ENCODE results near the gene NPW.
"Not testable (repeated sequence)": the region's sequence is repeated elsewhere in the genome, so short reads cannot be mapped to it uniquely, and the experiment has no call there.

Gene NPW

DNA sequence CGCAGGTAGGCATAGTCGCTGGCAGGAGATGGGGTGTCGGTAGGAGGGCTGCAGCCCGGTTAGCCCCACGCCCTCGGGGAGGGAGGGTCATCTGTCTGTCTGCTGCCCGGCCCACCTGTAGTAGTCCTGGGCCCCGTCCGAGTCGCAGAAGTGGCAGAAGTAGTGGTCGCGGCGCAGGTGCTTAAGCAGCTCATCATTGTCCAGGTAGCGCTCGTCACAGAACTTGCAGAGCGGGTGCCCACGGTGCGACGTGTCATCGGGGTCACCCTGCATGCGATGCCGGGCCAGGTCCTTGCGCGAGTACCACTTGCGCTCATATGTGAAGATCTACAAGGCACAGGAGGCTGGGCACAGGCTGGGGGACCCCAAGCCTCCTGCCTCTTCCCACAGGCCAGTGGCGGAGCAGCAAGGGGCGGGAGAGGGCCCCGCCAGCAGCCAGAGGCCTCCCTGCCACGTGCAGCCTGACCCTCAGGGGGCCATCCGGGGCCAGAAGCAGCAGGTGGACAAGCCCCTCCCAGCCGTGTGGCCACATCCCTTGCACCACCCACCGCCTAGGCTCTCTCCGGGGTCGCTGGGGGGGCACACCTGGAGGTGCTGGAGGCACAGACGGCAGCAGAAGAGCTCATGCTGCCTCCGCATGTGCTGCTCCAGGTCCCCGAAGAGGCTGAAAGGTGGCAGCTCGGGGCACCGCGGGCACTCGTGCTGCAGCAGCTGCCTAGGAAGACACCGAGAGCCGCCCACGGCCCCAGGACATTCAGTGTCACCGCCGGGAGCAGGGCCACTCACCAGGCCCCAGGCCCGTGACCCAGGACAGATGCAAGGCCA is 17.0 kb upstream of the NPW start:
- DNase-seq: no peak

DNA sequence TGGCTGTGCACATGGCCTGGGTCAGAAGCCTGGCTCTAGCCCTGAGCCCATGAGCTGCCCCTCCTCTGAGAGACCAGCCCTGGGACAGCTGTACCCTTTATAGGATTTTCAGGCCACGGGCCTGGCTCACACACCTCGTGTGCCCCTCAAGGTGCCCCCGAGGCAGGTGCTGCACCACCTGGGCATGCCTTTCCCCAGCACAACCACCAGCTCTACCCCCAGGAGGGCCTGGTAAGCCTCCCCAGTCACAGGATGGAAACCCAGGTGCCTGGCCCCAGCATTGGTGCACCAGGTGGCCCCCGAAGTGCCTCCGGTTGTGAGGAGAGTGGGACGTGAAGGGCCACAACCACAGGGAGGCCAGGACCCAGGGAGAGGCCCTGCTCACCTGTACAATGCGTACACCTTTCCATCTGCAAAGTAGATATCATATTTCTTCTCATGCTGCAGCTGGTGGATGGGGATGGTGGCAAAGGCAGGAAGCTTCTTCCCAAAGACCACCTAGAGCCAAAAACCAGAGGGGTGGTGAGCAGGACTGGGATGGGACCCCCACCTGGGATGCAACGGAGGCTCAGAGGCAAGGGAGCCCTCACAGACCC is 16.3 kb upstream of the NPW start:
- no peak for DNase-seq

- DNase-seq: peak; percentile 81
Measured at GRCh38 chr16:2003827-2004641, 15.6 kb upstream of the NPW start.

DNA sequence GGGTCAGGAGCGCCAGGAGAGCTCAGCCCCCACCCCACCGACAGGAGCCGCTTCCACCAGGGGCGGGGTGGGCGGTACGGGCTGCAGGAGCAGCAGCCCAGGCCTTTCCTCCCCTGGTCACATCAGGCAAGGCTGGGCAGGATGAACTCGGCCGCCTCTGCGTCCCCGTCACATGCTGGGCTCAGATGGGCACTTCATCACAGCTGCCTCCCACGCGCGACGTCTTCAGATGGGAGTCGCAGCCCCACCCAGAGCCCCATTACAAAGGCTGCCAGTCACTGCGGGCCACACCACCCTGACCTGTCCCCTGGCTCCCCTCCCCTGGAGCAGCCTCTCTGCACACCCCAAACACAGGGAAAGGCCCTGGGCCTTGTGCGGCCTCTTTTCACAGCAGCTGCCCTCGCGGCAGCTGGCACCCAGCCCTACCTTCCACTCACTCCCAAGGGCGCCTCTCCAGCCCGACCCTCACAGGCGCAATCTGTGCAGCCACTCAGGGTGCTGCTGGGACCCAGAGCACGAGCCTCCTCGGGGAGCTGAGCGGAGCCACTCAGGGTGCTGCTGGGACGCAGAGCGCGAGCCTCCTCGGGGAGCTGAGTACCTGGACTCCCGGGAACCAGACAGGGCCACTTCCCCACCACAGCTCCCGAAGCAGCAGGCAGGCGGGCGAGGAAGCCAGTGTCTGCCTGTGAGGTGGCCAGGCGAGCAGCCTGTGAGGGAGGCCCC is 14.6 kb upstream of the NPW start:
- no peak for DNase-seq

DNA sequence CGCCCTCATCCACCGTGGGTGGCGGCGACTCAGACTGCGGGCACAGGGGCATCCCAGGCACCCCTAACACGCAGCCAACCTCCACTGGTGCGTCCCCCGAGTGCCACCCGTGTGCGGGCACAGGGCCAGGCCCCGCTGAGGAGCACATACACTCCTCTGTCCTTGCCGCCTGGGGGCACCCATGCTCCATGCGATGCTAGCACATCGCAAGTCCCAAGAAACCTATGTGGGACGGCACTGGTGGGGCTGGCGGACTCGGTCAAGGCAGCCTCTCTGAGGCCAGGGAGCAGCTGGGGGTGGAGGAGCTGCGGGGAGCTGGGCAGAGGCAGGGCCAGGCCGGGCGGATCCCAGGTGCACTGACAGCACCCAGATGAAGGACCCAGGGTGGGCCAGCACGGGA is 13.9 kb upstream of the NPW start:
- DNase-seq: no peak

DNA sequence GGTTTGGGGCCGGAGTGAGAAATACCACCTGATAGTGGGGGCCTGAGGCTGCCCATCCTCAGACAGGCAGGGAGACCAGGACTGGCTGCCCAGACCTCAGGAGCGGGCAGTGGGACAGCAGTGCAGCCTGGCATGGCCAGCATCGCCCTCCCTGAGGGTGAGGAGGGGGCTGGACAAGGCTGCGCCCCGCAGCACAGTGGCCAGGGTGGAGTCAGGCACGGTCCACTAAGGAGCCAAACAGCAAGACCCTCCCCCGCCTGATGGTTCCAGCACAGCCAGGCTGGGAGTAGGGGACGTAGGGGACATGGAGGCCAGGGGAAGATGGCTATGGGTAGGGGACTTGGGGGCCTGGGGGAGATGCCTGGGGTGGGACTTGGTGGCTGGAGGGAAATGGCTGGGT is 13.3 kb upstream of the NPW start:
- no peak for DNase-seq

DNA sequence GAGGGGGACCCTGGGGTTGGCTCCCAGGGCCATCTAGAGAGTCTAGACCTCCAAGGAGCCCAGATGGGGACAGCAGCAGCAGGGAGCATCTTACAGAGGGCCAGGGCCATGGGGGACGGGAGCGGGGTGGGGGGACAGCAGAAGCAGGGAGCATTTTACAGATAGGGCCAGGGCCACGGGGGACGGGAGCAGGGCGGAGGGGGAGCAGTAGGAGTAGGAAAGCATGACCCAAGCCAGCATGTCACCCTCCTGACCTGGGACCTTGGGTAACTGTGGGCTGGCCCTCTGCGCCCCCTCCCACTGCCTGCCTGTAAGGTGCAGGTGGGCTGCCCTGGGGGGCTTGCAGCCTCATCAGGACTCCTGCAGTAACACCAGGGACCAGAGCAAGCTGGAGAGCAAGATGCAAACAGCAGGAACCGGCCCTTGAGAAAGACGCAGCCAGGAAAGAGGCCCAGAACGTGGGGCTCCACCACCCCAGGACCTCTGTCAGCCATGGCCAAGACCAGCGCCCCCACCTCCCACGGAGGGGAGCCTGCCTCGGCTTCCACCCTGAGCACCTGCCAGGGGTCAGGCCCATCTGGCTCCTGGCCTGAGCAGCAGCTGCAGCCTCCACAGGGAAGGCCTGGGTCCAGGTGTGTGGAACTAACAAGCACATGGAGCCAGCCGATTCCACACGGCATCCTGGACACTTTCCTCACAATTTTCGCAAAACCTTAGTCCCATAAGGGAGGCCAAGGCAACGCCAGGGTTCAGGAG is 12.3 kb upstream of the NPW start:
- no peak for DNase-seq

GRCh38 chr16:2008009-2008526 is 11.5 kb upstream of the NPW start:
- DNase-seq: no peak

DNA sequence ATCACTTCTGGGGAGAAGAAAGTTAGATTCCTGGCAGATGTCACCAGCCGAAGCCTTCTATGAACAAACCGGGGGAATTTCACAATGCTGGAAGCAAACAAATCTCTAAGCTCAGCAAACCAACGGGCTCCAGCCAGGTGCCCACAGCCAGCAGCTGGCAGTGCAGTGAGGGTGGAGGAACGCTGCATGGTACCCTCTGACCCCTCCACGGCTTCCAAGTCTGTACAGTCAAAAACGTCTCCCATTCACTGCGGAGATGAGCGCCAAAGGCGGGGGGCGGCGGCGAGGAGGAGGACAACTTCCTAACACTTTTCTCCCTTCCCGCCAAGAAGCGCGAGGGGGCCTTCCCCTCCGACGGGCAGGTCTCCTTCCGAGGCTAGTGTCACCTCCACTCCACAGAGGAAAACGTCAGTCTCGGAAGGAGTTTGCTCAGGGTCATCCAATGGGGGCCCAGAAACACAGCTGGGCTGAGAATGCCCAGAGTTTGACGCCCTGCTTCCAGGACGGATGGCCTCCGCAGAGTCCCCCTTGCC is 10.9 kb upstream of the NPW start:
- no peak for DNase-seq

GRCh38 chr16:2009164-2009711 is 10.3 kb upstream of the NPW start:
- no peak for DNase-seq

DNA sequence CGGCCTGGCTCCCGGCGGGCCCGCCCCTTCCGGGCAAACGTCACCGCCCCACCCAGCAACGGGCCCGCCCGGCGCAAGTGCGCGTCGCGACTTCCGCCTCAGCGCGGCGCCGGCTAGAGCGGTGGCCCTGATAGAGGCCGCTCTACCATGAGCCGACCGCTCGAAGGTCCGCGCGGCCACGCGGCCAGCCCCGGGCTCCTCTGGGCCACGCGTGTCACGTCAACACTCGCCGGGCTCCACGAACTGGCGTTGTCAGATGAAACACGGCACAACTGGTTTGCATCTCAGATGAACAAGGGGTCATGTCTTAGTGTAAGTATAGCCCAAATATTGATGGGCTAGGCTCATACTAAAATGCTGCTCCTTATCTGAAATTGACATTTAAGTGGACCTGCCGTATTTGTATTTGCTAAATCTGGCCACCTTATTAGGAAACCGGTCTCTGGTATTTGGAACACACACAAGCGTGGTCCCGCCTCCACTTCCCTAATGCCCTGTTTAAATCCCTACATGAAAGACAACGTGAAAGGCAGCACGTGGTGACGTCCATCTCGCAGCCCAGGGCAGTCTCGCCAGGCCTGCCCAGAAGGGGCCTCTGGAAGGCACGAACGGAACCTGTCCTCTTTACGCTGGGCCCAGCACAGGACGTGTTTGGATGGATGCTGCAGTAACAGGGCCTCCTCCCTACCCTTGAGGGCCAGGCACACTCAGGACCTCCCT is 9.6 kb upstream of the NPW start, which contains the start of gene ZNF598:
ZNF598 (minus strand) TSS at position 31 of the 720 bp plus-strand sequence.
- DNase-seq: peak; percentile 56

GRCh38 chr16:2011726-2012125 is 7.9 kb upstream of the NPW start:
- DNase-seq: not testable (repeated sequence)

DNA sequence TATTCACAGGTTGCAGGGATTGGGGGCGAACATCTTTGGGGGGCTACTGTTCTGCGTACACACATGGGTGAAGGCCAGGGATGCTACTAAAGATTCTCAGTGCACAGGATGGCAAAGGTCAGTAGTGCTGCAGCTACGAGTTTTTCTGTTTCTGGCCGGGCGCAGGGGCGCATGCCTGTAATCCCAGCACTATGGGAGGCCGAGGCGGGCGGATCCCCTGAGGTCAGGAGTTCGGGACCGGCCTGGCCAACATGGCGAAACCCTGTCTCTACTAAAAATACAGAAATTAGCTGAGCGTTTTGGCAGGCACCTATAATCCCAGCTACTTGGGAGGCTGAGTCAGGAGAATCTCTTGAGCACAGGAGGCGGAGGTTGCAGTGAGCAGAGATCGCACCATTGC is 6.1 kb upstream of the NPW start:
- DNase-seq: no peak

DNA sequence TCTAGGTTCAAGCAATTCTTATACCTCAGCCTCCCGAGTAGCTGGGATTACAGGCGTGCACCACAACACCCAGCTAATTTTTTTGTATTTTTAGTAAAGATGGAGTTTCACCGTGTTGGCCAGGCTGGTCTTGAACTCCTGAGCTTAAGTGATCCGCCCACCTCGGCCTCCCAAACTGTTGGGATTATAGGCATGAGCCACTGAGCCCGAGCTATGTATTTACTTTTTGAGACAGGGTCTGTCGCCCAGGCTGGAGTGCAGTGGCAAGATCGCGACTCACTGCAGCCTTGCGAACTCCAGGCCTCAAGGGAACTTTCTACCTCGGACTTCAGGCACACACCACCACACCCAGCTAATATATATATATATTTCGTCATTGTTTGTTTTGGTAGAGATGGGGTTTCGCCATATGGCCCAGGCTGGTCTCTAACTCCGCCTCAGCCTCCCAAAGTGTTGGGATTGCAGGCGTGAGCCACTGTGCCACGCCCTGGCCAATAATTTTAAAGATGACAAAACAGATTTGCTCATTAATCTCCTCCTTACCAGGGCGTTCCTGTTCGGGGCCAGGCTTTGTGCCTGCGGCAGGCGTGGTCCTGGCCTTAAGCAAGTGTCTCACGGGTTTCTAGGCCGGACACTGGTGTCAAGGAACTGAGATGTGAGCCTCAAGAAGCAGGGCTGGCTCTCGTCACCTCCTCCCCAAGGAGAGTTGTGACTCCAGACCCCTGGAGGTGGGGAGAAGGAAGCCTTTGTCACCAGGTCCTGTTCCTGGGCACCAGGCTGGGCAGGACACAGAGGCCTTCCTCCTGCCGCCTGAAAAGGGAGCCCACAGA is 4.3 kb upstream of the NPW start:
- DNase-seq: no peak

DNA sequence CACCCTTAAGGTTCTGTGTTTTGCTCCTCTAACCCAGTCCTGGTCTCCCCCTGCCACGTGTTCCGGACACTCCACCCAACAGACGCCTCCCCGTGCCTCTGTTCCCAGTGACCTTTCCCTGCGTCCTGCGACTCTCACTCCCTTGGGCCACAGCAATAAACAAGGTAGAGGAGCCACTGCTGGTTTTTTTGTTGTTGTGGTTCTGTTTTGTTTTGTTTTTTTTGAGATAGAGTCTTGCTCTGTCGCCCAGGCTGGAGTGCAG is 3.7 kb upstream of the NPW start:
- no peak for DNase-seq

DNA sequence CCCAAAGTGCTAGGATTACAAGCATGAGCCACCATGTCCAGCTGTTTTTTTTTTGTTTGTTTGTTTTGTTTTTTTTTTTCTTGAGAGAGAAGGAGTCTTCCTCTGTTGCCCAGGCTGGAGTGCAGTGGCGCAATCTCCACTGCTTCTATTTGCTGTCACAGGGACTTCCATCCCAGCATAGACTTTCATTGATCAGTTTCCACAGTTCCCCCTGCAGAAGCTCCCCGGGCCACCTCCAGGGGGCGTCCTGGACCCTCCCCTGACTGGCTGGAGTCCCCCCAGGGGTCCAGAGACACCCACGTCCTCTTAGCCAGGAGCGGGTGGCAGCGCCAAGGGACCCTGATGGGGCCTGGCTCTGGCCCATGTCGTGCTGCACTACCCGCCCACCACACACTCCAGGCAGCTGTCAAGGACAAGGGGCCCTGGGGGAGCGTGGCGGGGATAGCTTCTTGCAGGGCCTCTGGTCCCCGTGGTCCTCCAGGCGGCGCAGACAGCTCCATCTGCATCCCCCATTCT is 3.1 kb upstream of the NPW start:
- DNase-seq: no peak

GRCh38 chr16:2019921-2020831 is 591 bp downstream of the NPW start:
- DNase-seq: no peak

GRCh38 chr16:2022723-2023091 is 3.1 kb downstream of the NPW start:
- DNase-seq: no peak
